Activated naive CD4-positive, alpha-beta T cell treated with anti-CD3 and anti-CD28 coated beads, Interleukin-2, amount 50 U/mL, for 24 hours (primary cell): ENCODE measurements around the gene GCAT.

Experiments used
- H3K27ac Mint-ChIP-seq: one replicate; pipeline ENCODE4 v1.8.0; 2021; ENCODE audit warnings: mild to moderate bottlenecking, mixed read lengths
- H3K27me3 Mint-ChIP-seq: one replicate; pipeline ENCODE4 v1.8.0; 2021; ENCODE audit warnings: mixed read lengths
- H3K36me3 Mint-ChIP-seq: one replicate; pipeline ENCODE4 v1.8.0; 2021; ENCODE audit warnings: mixed read lengths
- H3K4me1 Mint-ChIP-seq: one replicate; pipeline ENCODE4 v1.8.0; 2021; ENCODE audit warnings: mixed read lengths
- H3K4me3 Mint-ChIP-seq: one replicate; pipeline ENCODE4 v1.8.0; 2021; ENCODE audit warnings: mild to moderate bottlenecking, mixed read lengths
- H3K9me3 Mint-ChIP-seq: one replicate; pipeline ENCODE4 v1.8.0; 2021; ENCODE audit warnings: mixed read lengths

GCAT gene

GRCh38 chr22:37807410-37808293 is at the start of gene GCAT:
GCAT (plus strand) TSS chr22:37807934; CDS start chr22:37807968, 34 bp downstream.
- H3K9me3 Mint-ChIP-seq, result no peaks in the 10 kb centered on the region
- no peak within 1 kb of the TSS for H3K27ac Mint-ChIP-seq
- peak within 1 kb of the TSS; percentile 73 for H3K4me3 Mint-ChIP-seq
- no peaks in the 10 kb centered on the region for H3K36me3 Mint-ChIP-seq
- H3K27me3 Mint-ChIP-seq, result peaks cover 20% of the 10 kb centered on the region
- peaks cover 32% of the 10 kb centered on the region for H3K4me1 Mint-ChIP-seq

GRCh38 chr22:37758694-37759093 is 49.0 kb upstream of the GCAT start:
- H3K36me3 Mint-ChIP-seq, result peaks cover 2% of the 10 kb centered on the region
- H3K27ac Mint-ChIP-seq, result no peak overlapping the region
- H3K4me1 Mint-ChIP-seq, result no peaks in the 10 kb centered on the region

GRCh38 chr22:37759281-37759680 is 48.5 kb upstream of the GCAT start:
- Mint-ChIP-seq H3K36me3 (peaks cover 2% of the 10 kb centered on the region), H3K27me3 (no peaks in the 10 kb centered on the region), H3K9me3 (no peaks in the 10 kb centered on the region), H3K4me3 (no peak overlapping the region), H3K4me1 (no peaks in the 10 kb centered on the region), H3K27ac (no peak overlapping the region)

More at GRCh38 chr22:37758694-37759093, 49.0 kb upstream of the GCAT start:
- Mint-ChIP-seq H3K27me3 (no peaks in the 10 kb centered on the region), H3K9me3 (no peaks in the 10 kb centered on the region), H3K4me3 (no peak overlapping the region)

- H3K36me3 Mint-ChIP-seq, result peaks cover 2% of the 10 kb centered on the region
- H3K4me1 Mint-ChIP-seq, result no peaks in the 10 kb centered on the region
- no peak overlapping the region for H3K4me3 Mint-ChIP-seq
Observed at GRCh38 chr22:37760152-37760551, 47.6 kb upstream of the GCAT start.

GRCh38 chr22:37762389-37762836 is 45.3 kb upstream of the GCAT start:
- Mint-ChIP-seq H3K27me3 (no peaks in the 10 kb centered on the region), H3K27ac (peak overlapping the region; percentile 35), H3K36me3 (peaks cover 2% of the 10 kb centered on the region), H3K9me3 (no peaks in the 10 kb centered on the region), H3K4me1 (no peaks in the 10 kb centered on the region), H3K4me3 (no peak overlapping the region)

More at GRCh38 chr22:37760152-37760551, 47.6 kb upstream of the GCAT start:
- no peak overlapping the region for H3K27ac Mint-ChIP-seq
- H3K27me3 Mint-ChIP-seq, result no peaks in the 10 kb centered on the region
- no peaks in the 10 kb centered on the region for H3K9me3 Mint-ChIP-seq

- H3K27ac Mint-ChIP-seq, result no peak overlapping the region
- H3K9me3 Mint-ChIP-seq, result no peaks in the 10 kb centered on the region
- H3K36me3 Mint-ChIP-seq, result peaks cover 2% of the 10 kb centered on the region
- no peaks in the 10 kb centered on the region for H3K27me3 Mint-ChIP-seq
- no peak overlapping the region for H3K4me3 Mint-ChIP-seq
- no peaks in the 10 kb centered on the region for H3K4me1 Mint-ChIP-seq
Observed at GRCh38 chr22:37763012-37763411, 44.7 kb upstream of the GCAT start.

GRCh38 chr22:37763652-37764051 is 44.1 kb upstream of the GCAT start:
- H3K4me1 Mint-ChIP-seq, result no peaks in the 10 kb centered on the region

GRCh38 chr22:37764622-37765021 is 43.1 kb upstream of the GCAT start:
- Mint-ChIP-seq H3K4me1 (no peaks in the 10 kb centered on the region), H3K4me3 (no peak overlapping the region), H3K36me3 (no peaks in the 10 kb centered on the region), H3K27ac (no peak overlapping the region), H3K9me3 (no peaks in the 10 kb centered on the region), H3K27me3 (no peaks in the 10 kb centered on the region)

More at GRCh38 chr22:37763652-37764051, 44.1 kb upstream of the GCAT start:
- Mint-ChIP-seq H3K27me3 (no peaks in the 10 kb centered on the region), H3K9me3 (no peaks in the 10 kb centered on the region), H3K27ac (peak overlapping the region; percentile 59), H3K36me3 (no peaks in the 10 kb centered on the region), H3K4me3 (no peak overlapping the region)

- Mint-ChIP-seq H3K27me3 (no peaks in the 10 kb centered on the region), H3K36me3 (no peaks in the 10 kb centered on the region), H3K27ac (no peak overlapping the region), H3K4me1 (no peaks in the 10 kb centered on the region), H3K4me3 (no peak overlapping the region), H3K9me3 (no peaks in the 10 kb centered on the region)
Observed at GRCh38 chr22:37765498-37765897, 42.2 kb upstream of the GCAT start.

GRCh38 chr22:37765953-37766576 is 41.7 kb upstream of the GCAT start:
- H3K4me1 Mint-ChIP-seq, result no peaks in the 10 kb centered on the region
- no peaks in the 10 kb centered on the region for H3K36me3 Mint-ChIP-seq
- H3K27ac Mint-ChIP-seq, result no peak overlapping the region
- H3K27me3 Mint-ChIP-seq, result no peaks in the 10 kb centered on the region
- H3K9me3 Mint-ChIP-seq, result no peaks in the 10 kb centered on the region
- no peak overlapping the region for H3K4me3 Mint-ChIP-seq

GRCh38 chr22:37768273-37768672 is 39.5 kb upstream of the GCAT start:
- Mint-ChIP-seq H3K36me3 (no peaks in the 10 kb centered on the region), H3K4me1 (no peaks in the 10 kb centered on the region), H3K9me3 (no peaks in the 10 kb centered on the region), H3K27me3 (no peaks in the 10 kb centered on the region), H3K27ac (no peak overlapping the region), H3K4me3 (no peak overlapping the region)

GRCh38 chr22:37769056-37769455 is 38.7 kb upstream of the GCAT start:
- Mint-ChIP-seq H3K36me3 (no peaks in the 10 kb centered on the region), H3K27ac (no peak overlapping the region), H3K9me3 (no peaks in the 10 kb centered on the region), H3K27me3 (no peaks in the 10 kb centered on the region), H3K4me3 (no peak overlapping the region), H3K4me1 (no peaks in the 10 kb centered on the region)

- Mint-ChIP-seq H3K4me3 (no peak overlapping the region), H3K27ac (no peak overlapping the region), H3K36me3 (no peaks in the 10 kb centered on the region), H3K27me3 (no peaks in the 10 kb centered on the region), H3K9me3 (no peaks in the 10 kb centered on the region), H3K4me1 (no peaks in the 10 kb centered on the region)
Observed at GRCh38 chr22:37771081-37771480, 36.7 kb upstream of the GCAT start.

GRCh38 chr22:37771702-37772427 is 35.9 kb upstream of the GCAT start:
- Mint-ChIP-seq H3K36me3 (no peaks in the 10 kb centered on the region), H3K27me3 (no peaks in the 10 kb centered on the region), H3K4me3 (no peak overlapping the region), H3K9me3 (no peaks in the 10 kb centered on the region), H3K27ac (no peak overlapping the region), H3K4me1 (no peaks in the 10 kb centered on the region)

- Mint-ChIP-seq H3K9me3 (no peaks in the 10 kb centered on the region), H3K36me3 (no peaks in the 10 kb centered on the region), H3K4me3 (no peak overlapping the region), H3K27me3 (no peaks in the 10 kb centered on the region), H3K27ac (no peak overlapping the region), H3K4me1 (no peaks in the 10 kb centered on the region)
Observed at GRCh38 chr22:37774728-37775127, 33.0 kb upstream of the GCAT start.
